ENCODE measurements around the gene MICAL3.
"Not testable (repeated sequence)": the region's sequence is repeated elsewhere in the genome, so short reads cannot be mapped to it uniquely, and the experiment has no call there.

The MICAL3 gene

DNA sequence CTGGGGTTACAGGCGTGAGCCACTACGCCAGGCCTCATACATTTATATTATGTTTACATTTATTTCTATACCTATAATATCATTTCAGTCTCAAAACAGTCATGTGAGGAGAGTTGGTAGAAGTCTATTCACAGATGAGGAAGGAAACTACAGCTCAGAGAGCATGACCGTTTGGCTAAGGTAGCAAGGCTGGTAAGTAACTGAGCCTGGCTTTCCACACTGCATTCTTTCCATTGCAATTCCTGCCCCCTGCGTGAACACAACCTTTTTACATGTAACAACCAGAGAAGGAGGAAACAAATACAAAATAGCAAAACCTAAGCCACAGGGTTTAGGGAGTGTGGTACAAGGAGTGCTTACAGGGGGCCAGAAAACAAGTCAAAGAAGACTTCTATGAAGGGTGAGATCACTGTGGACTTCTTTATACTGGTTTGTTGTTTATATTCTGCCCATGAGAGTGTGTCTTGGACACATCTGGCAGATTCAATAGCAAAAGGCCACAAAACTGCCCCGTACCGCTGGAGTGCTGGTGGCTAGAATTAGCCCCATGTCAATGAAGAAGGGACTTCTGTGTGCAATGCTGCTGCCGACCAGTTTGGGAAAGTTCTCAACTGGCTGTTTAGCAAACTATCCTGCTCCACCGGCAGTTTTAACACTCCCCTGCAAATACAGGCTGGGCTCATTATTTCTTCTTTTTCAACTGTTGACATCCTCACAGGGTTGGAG, 19.0 kb downstream of the MICAL3 start:
- no peak overlapping the region for H3K4me3 ChIP-seq (ENCODE audit: low read depth, low read length)
- DNase-seq (ENCODE audit: low read depth), result no peak
- TF ChIP-seq, protein P1, sequence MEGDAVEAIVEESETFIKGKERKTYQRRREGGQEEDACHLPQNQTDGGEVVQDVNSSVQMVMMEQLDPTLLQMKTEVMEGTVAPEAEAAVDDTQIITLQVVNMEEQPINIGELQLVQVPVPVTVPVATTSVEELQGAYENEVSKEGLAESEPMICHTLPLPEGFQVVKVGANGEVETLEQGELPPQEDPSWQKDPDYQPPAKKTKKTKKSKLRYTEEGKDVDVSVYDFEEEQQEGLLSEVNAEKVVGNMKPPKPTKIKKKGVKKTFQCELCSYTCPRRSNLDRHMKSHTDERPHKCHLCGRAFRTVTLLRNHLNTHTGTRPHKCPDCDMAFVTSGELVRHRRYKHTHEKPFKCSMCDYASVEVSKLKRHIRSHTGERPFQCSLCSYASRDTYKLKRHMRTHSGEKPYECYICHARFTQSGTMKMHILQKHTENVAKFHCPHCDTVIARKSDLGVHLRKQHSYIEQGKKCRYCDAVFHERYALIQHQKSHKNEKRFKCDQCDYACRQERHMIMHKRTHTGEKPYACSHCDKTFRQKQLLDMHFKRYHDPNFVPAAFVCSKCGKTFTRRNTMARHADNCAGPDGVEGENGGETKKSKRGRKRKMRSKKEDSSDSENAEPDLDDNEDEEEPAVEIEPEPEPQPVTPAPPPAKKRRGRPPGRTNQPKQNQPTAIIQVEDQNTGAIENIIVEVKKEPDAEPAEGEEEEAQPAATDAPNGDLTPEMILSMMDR (IDR thresholded peaks at IDR 0.05; ENCODE audit: control insufficient read depth, extremely low read depth, insufficient read depth), result no peak

GRCh38 chr22:18001894-18002315, 22.5 kb downstream of the MICAL3 start:
- DNase-seq (ENCODE audit: low read depth), result not testable (repeated sequence)
- peak overlapping the region; percentile 69 for H3K4me3 ChIP-seq (ENCODE audit: low read depth, low read length)

GRCh38 chr22:18001040-18001893, 23.1 kb downstream of the MICAL3 start:
- H3K4me3 ChIP-seq (ENCODE audit: low read depth, low read length), result peak overlapping the region; percentile 69
- DNase-seq (ENCODE audit: low read depth), result peak; percentile 95
- TF ChIP-seq, protein P1 (IDR thresholded peaks at IDR 0.05; ENCODE audit: control insufficient read depth, extremely low read depth, insufficient read depth), result peak; percentile 54

- no peak for DNase-seq (ENCODE audit: low read depth)
- peak overlapping the region; percentile 69 for H3K4me3 ChIP-seq (ENCODE audit: low read depth, low read length)
- TF ChIP-seq, protein P1 (IDR thresholded peaks at IDR 0.05; ENCODE audit: control insufficient read depth, extremely low read depth, insufficient read depth), result no peak
These were observed 23.8 kb downstream of the MICAL3 start for GRCh38 chr22:18000441-18001039.

- DNase-seq (ENCODE audit: low read depth), result no peak
- TF ChIP-seq, protein P1 (IDR thresholded peaks at IDR 0.05; ENCODE audit: control insufficient read depth, extremely low read depth, insufficient read depth), result no peak
- peak overlapping the region; percentile 69 for H3K4me3 ChIP-seq (ENCODE audit: low read depth, low read length)
These were observed 24.5 kb downstream of the MICAL3 start for GRCh38 chr22:17999851-18000250.

DNA sequence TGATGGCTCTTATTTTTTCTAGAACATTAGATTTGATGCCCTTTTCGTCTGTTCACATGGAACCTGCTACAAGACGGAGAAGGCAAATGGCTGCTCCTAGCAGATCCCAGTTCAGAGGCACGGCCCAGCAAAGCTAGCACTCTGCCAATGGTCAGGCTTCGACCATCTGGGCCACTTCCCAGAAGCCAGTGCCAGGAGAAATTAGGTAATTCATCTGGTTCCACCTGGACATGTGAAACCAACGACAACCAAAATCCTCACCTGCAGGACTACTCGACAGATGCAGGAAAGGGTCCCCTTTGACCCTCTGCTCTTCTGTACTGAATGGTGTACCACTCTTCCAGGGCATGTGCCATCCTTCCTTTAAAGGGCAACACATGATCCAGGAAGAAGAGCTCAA, 25.4 kb downstream of the MICAL3 start:
- no peak for DNase-seq (ENCODE audit: low read depth)
- no peak overlapping the region for H3K4me3 ChIP-seq (ENCODE audit: low read depth, low read length)
- TF ChIP-seq, protein P1 (IDR thresholded peaks at IDR 0.05; ENCODE audit: control insufficient read depth, extremely low read depth, insufficient read depth), result no peak

DNA sequence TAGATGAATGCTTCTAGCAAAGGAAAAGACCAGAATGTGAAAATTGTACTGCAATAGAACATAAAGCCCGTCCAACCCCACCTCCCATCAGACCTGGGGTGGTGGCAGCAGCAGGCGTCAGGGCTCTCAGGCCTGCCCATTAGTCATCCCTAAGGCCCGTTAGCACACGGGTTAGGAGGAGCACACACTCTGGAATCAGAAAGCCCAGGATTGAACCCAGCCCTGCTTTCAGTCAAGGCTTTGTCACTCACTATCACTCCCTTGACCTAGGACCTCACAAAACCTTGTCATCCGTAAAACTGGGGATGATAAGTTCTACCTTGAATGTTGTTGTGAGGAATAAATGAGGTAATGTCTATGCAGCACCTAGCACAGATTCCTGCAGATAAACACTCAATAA, 26.9 kb downstream of the MICAL3 start:
- H3K4me3 ChIP-seq (ENCODE audit: low read depth, low read length), result no peak overlapping the region
- TF ChIP-seq, protein P1 (IDR thresholded peaks at IDR 0.05; ENCODE audit: control insufficient read depth, extremely low read depth, insufficient read depth), result no peak
- no peak for DNase-seq (ENCODE audit: low read depth)

DNA sequence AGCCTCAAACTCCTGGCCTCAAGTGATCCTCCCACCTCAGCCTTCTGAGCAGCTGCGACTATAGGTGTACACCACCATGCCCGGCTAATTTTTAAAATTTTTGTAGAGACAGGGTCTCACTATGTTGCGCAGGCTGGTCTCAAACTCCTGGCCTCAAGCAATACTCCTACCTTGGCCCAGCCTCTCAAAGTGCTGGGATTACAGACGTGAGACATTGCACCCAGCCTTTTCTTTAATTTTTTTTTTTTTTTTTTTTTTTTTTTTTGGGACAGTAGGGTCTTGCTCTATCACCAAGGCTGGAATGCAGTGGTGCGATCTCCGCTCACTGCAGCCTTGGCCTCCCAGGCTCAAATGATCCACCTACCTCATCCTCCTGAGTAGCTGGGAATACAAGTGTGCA, 29.1 kb downstream of the MICAL3 start:
- not testable (repeated sequence) for H3K4me3 ChIP-seq (ENCODE audit: low read depth, low read length); DNase-seq (ENCODE audit: low read depth)
